Measurements from ENCODE around the gene CGNL1. TPM values are rescaled to one million over a fixed set of nuclear protein-coding genes. Genes with fewer than 3 reads are reported as not detected.

Gene CGNL1
- total RNA-seq, 1 donor from 2014 or later = 3.0 TPM

DNA sequence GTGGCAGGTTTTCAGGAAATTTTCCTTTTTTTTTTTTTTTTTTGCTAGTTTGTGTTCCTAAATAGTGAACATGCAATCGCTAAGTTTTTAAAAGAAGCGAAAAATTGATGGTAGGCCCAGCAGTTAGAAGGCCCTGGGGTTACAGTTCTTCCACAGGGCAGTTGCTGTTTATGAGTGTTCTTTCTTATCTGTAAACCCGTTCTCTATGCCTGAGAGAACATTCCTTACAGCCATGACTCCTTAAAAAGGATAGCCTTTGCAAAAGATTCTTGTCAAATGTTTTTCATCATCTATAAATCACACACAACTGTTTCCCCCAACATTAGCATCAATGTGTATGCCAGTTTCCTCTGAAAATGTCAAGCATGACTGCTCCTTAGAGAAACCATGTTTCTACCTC, 191.6 kb downstream of the CGNL1 start:
- H3K36me3 ChIP-seq = no peaks in the 10 kb centered on the region
- no peak overlapping the region for H3K27ac Mint-ChIP-seq
- no peaks in the 10 kb centered on the region for H3K36me3 Mint-ChIP-seq
- no peak overlapping the region for H2AFZ ChIP-seq (replicated peaks)
- no peaks in the 10 kb centered on the region for H3F3A ChIP-seq (ENCODE audit: low read depth)
- H3K9me3 ChIP-seq (ENCODE audit: low read depth) = no peaks in the 10 kb centered on the region
- H3K4me1 ChIP-seq = no peaks in the 10 kb centered on the region
- H3K4me2 ChIP-seq = no peak overlapping the region
- no peak overlapping the region for H3K27ac ChIP-seq
- DNase-seq (ENCODE audit: low spot score) = no peak
- no peaks in the 10 kb centered on the region for H3K4me1 Mint-ChIP-seq
- H3K4me3 Mint-ChIP-seq = no peak overlapping the region
- H3K27me3 Mint-ChIP-seq (ENCODE audit: insufficient read depth, low read depth) = no peaks in the 10 kb centered on the region
- H3K79me2 ChIP-seq (ENCODE audit: low read depth) = no peaks in the 10 kb centered on the region
- H3K9ac ChIP-seq = no peak overlapping the region
- no peaks in the 10 kb centered on the region for H4K20me1 ChIP-seq (ENCODE audit: low read depth)
- no peaks in the 10 kb centered on the region for H3K9me3 Mint-ChIP-seq
- H3K4me3 ChIP-seq = no peak overlapping the region
- TF ChIP-seq EZH2 (IDR thresholded peaks at IDR 0.05) = no peak
- TF ChIP-seq, protein P1, sequence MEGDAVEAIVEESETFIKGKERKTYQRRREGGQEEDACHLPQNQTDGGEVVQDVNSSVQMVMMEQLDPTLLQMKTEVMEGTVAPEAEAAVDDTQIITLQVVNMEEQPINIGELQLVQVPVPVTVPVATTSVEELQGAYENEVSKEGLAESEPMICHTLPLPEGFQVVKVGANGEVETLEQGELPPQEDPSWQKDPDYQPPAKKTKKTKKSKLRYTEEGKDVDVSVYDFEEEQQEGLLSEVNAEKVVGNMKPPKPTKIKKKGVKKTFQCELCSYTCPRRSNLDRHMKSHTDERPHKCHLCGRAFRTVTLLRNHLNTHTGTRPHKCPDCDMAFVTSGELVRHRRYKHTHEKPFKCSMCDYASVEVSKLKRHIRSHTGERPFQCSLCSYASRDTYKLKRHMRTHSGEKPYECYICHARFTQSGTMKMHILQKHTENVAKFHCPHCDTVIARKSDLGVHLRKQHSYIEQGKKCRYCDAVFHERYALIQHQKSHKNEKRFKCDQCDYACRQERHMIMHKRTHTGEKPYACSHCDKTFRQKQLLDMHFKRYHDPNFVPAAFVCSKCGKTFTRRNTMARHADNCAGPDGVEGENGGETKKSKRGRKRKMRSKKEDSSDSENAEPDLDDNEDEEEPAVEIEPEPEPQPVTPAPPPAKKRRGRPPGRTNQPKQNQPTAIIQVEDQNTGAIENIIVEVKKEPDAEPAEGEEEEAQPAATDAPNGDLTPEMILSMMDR (IDR thresholded peaks at IDR 0.05) = no peak
- no peak for TF ChIP-seq EZH2phosphoT487 (IDR thresholded peaks at IDR 0.05)
- no peaks in the 10 kb centered on the region for H3K27me3 ChIP-seq

DNA sequence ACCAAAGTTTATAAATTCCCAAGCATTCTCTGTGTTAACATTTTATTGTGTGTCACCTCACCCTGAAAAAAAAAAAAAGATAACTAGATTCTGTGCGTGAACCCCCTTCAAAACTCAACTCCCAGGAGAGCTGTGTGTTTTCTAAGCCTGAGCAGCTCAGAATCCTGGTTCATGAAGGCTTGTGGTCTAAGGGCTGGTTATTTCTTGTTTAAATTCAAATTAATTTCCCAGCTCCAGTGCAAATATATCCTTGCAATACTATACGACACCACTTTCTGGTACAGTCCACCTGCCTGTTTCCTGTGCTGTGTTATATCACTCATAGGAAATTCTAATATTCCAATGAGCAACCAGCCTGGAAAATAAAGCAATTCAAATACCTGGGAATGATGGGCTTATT, 192.0 kb downstream of the CGNL1 start:
- Histone ChIP-seq H3K4me3 (no peak overlapping the region), H3F3A (ENCODE audit: low read depth) (no peaks in the 10 kb centered on the region), H3K9ac (no peak overlapping the region), H3K4me2 (no peak overlapping the region), H3K27ac (no peak overlapping the region), H3K36me3 (no peaks in the 10 kb centered on the region), H3K79me2 (ENCODE audit: low read depth) (no peaks in the 10 kb centered on the region), H3K4me1 (no peaks in the 10 kb centered on the region), H2AFZ (replicated peaks) (no peak overlapping the region), H3K27me3 (no peaks in the 10 kb centered on the region), H3K9me3 (ENCODE audit: low read depth) (no peaks in the 10 kb centered on the region), H4K20me1 (ENCODE audit: low read depth) (no peaks in the 10 kb centered on the region)
- no peak overlapping the region for H3K4me3 Mint-ChIP-seq
- no peak for DNase-seq (ENCODE audit: low spot score)
- no peaks in the 10 kb centered on the region for H3K36me3 Mint-ChIP-seq
- no peaks in the 10 kb centered on the region for H3K4me1 Mint-ChIP-seq
- no peak overlapping the region for H3K27ac Mint-ChIP-seq
- TF ChIP-seq, protein P1 (IDR thresholded peaks at IDR 0.05) = no peak
- TF ChIP-seq EZH2 (IDR thresholded peaks at IDR 0.05) = no peak
- no peak for TF ChIP-seq EZH2phosphoT487 (IDR thresholded peaks at IDR 0.05)
- H3K27me3 Mint-ChIP-seq (ENCODE audit: insufficient read depth, low read depth) = no peaks in the 10 kb centered on the region
- no peaks in the 10 kb centered on the region for H3K9me3 Mint-ChIP-seq

DNA sequence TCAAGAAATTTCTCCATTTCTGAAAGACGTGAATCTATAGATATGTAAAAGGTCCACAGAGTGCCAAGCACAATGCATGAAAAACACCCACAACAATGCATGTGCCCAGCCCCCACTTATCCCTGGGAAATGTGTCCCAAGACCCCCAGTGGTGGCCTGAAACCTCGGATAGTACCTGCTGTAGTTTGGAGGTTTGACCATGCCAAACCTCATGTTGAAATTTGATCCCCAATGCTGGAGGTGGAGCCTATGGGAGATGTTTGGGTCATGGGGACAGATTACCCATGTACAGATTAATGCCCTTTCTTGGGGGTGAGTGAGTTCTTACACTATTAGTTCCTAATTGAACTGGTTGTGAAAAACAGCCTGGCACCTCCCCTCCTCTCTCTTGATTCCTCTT, 194.0 kb downstream of the CGNL1 start:
- H2AFZ ChIP-seq (replicated peaks) = no peak overlapping the region
- DNase-seq (ENCODE audit: low spot score) = no peak
- TF ChIP-seq EZH2phosphoT487 (IDR thresholded peaks at IDR 0.05) (no peak), EZH2 (IDR thresholded peaks at IDR 0.05) (no peak)
- TF ChIP-seq, protein P1 (IDR thresholded peaks at IDR 0.05) = no peak
- no peak overlapping the region for H3K27ac ChIP-seq
- Mint-ChIP-seq H3K36me3 (no peaks in the 10 kb centered on the region), H3K4me1 (no peaks in the 10 kb centered on the region), H3K27ac (no peak overlapping the region), H3K27me3 (ENCODE audit: insufficient read depth, low read depth) (no peaks in the 10 kb centered on the region), H3K4me3 (no peak overlapping the region), H3K9me3 (no peaks in the 10 kb centered on the region)
- H4K20me1 ChIP-seq (ENCODE audit: low read depth) = no peaks in the 10 kb centered on the region
- H3K4me1 ChIP-seq = no peaks in the 10 kb centered on the region
- H3F3A ChIP-seq (ENCODE audit: low read depth) = no peaks in the 10 kb centered on the region
- H3K4me2 ChIP-seq = no peak overlapping the region
- no peak overlapping the region for H3K9ac ChIP-seq
- no peaks in the 10 kb centered on the region for H3K27me3 ChIP-seq
- H3K4me3 ChIP-seq = no peak overlapping the region
- H3K36me3 ChIP-seq = no peaks in the 10 kb centered on the region
- H3K9me3 ChIP-seq (ENCODE audit: low read depth) = no peaks in the 10 kb centered on the region
- no peaks in the 10 kb centered on the region for H3K79me2 ChIP-seq (ENCODE audit: low read depth)
